ENCODE results near the gene UBE3D.

DNA sequence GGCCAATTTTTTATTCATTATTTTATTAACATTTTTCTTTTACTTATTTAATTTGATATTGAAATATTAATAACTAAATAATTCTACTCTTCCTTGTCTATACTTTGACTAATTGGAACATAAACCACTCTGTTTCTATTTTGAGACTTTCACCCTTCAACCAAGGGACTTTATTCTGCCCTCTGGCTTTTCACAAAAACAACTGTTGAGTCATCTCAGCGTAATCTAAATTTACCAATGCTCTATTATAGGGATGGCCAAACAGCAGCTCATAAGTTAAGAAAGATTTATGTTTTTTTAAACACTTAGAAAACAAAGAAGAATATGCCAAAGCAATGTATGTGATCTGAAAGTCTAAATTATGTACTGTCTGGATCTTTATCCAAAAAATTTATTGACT, 48.5 kb upstream of the UBE3D start:
- TF ChIP-seq, protein P1, sequence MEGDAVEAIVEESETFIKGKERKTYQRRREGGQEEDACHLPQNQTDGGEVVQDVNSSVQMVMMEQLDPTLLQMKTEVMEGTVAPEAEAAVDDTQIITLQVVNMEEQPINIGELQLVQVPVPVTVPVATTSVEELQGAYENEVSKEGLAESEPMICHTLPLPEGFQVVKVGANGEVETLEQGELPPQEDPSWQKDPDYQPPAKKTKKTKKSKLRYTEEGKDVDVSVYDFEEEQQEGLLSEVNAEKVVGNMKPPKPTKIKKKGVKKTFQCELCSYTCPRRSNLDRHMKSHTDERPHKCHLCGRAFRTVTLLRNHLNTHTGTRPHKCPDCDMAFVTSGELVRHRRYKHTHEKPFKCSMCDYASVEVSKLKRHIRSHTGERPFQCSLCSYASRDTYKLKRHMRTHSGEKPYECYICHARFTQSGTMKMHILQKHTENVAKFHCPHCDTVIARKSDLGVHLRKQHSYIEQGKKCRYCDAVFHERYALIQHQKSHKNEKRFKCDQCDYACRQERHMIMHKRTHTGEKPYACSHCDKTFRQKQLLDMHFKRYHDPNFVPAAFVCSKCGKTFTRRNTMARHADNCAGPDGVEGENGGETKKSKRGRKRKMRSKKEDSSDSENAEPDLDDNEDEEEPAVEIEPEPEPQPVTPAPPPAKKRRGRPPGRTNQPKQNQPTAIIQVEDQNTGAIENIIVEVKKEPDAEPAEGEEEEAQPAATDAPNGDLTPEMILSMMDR (IDR thresholded peaks at IDR 0.05) = no peak
- TF ChIP-seq TEAD4 (CRISPR knock-in tag; IDR thresholded peaks at IDR 0.05) (no peak), CBFB (CRISPR knock-in tag; IDR thresholded peaks at IDR 0.05; ENCODE audit: low read depth) (no peak), CREB1 (CRISPR knock-in tag; IDR thresholded peaks at IDR 0.05) (no peak), NR3C1 (CRISPR knock-in tag; conservative IDR thresholded peaks at IDR 0.05; ENCODE audit: low read depth) (no peak), NR2C2 (CRISPR knock-in tag; IDR thresholded peaks at IDR 0.05) (no peak), FOXP1 (CRISPR knock-in tag; IDR thresholded peaks at IDR 0.05; ENCODE audit: borderline replicate concordance) (no peak), CREM (CRISPR knock-in tag; IDR thresholded peaks at IDR 0.05) (no peak)
- TF ChIP-seq, protein P2, sequence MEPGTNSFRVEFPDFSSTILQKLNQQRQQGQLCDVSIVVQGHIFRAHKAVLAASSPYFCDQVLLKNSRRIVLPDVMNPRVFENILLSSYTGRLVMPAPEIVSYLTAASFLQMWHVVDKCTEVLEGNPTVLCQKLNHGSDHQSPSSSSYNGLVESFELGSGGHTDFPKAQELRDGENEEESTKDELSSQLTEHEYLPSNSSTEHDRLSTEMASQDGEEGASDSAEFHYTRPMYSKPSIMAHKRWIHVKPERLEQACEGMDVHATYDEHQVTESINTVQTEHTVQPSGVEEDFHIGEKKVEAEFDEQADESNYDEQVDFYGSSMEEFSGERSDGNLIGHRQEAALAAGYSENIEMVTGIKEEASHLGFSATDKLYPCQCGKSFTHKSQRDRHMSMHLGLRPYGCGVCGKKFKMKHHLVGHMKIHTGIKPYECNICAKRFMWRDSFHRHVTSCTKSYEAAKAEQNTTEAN (CRISPR knock-in tag; IDR thresholded peaks at IDR 0.05) = no peak
- TF ChIP-seq, protein P3, sequence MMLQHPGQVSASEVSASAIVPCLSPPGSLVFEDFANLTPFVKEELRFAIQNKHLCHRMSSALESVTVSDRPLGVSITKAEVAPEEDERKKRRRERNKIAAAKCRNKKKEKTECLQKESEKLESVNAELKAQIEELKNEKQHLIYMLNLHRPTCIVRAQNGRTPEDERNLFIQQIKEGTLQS (CRISPR knock-in tag; conservative IDR thresholded peaks at IDR 0.05) = no peak
- TF ChIP-seq, protein P4, sequence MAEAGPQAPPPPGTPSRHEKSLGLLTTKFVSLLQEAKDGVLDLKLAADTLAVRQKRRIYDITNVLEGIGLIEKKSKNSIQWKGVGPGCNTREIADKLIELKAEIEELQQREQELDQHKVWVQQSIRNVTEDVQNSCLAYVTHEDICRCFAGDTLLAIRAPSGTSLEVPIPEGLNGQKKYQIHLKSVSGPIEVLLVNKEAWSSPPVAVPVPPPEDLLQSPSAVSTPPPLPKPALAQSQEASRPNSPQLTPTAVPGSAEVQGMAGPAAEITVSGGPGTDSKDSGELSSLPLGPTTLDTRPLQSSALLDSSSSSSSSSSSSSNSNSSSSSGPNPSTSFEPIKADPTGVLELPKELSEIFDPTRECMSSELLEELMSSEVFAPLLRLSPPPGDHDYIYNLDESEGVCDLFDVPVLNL (CRISPR knock-in tag; IDR thresholded peaks at IDR 0.05; ENCODE audit: borderline replicate concordance, low read depth) = no peak
- TF ChIP-seq, protein P5, sequence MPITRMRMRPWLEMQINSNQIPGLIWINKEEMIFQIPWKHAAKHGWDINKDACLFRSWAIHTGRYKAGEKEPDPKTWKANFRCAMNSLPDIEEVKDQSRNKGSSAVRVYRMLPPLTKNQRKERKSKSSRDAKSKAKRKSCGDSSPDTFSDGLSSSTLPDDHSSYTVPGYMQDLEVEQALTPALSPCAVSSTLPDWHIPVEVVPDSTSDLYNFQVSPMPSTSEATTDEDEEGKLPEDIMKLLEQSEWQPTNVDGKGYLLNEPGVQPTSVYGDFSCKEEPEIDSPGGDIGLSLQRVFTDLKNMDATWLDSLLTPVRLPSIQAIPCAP (CRISPR knock-in tag; IDR thresholded peaks at IDR 0.05) = no peak
- TF ChIP-seq, protein P6, sequence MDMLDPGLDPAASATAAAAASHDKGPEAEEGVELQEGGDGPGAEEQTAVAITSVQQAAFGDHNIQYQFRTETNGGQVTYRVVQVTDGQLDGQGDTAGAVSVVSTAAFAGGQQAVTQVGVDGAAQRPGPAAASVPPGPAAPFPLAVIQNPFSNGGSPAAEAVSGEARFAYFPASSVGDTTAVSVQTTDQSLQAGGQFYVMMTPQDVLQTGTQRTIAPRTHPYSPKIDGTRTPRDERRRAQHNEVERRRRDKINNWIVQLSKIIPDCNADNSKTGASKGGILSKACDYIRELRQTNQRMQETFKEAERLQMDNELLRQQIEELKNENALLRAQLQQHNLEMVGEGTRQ (CRISPR knock-in tag; IDR thresholded peaks at IDR 0.05) = no peak
